Subcutaneous abdominal adipose tissue (tissue), 5 donors: Measurements from ENCODE around the gene TMEM88.
A peak's percentile ranks its signal among the peaks of the same experiment; 100 is the strongest.

ENCODE experiments used
- H3K27ac ChIP-seq: one replicate; pipeline ENCODE4 v1.7.0; 2013; ENCODE audit warnings: low read depth, mild to moderate bottlenecking, inconsistent platforms, low read length, moderate library complexity
- H3K27me3 ChIP-seq, 5 donors: one replicate each; pipeline ENCODE4 v1.7.0; 2013; ENCODE audit warnings: low read length in 5 of 5, inconsistent platforms in 1 of 5; ENCODE audit not compliant: control insufficient read depth in 5 of 5, insufficient read depth in 4 of 5
- H3K36me3 ChIP-seq, 5 donors: one replicate each; pipeline ENCODE4 v1.7.0; 2013; ENCODE audit warnings: low read length in 5 of 5; ENCODE audit not compliant: control insufficient read depth in 5 of 5, insufficient read depth in 5 of 5
- H3K4me1 ChIP-seq, 5 donors: one replicate each; pipeline ENCODE4 v1.7.0; 2013; ENCODE audit warnings: low read length in 5 of 5, mild to moderate bottlenecking in 3 of 5, moderate library complexity in 1 of 5; ENCODE audit not compliant: control insufficient read depth in 5 of 5, insufficient read depth in 5 of 5
- H3K4me3 ChIP-seq, 5 donors: one replicate each; pipeline ENCODE4 v1.7.0; 2013; ENCODE audit warnings: low read length in 5 of 5, low read depth in 1 of 5
- H3K9ac ChIP-seq, 5 donors: one replicate each; pipeline ENCODE4 v1.7.0; 2013; ENCODE audit warnings: low read length in 5 of 5, mild to moderate bottlenecking in 4 of 5, moderate library complexity in 3 of 5
- H3K9me3 ChIP-seq, 5 donors: one replicate each; pipeline ENCODE4 v1.7.0; 2013; ENCODE audit warnings: low read length in 5 of 5; ENCODE audit not compliant: control insufficient read depth in 5 of 5
- donor health status: healthy.
- donor health status: healthy.
- donor health status: healthy.
- donor health status: healthy.
- donor health status: healthy.

The TMEM88 gene

DNA sequence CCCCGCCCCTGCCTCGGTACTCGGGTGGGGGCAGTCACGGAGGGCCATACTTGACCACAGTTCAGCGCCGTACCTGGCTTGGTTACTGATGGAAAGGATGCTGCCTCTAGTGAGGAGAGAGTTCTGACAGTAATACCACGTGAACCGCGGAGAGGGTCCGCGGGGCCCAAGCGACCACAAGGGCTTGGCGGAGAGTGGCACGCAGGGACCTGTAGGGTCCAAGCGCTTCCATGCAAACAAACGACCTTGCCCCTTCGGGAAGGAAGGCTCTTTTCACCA lies 11.7 kb upstream of the TMEM88 start:
- H3K36me3 ChIP-seq, result peaks cover 0 to 36% (median 24%) of the 10 kb centered on the region in 5 donors
- peak overlapping the region; percentile 92 to 100 (median 99) for H3K9ac ChIP-seq
- H3K4me1 ChIP-seq, result peaks cover 12 to 58% (median 45%) of the 10 kb centered on the region in 5 donors
- H3K27me3 ChIP-seq, result peaks cover 0 to 6% (median 0%) of the 10 kb centered on the region in 5 donors
- peak overlapping the region; percentile 77 to 94 (median 83) for H3K4me3 ChIP-seq
- H3K27ac ChIP-seq, result peak overlapping the region; percentile 100
- H3K9me3 ChIP-seq, result no peaks in the 10 kb centered on the region

DNA sequence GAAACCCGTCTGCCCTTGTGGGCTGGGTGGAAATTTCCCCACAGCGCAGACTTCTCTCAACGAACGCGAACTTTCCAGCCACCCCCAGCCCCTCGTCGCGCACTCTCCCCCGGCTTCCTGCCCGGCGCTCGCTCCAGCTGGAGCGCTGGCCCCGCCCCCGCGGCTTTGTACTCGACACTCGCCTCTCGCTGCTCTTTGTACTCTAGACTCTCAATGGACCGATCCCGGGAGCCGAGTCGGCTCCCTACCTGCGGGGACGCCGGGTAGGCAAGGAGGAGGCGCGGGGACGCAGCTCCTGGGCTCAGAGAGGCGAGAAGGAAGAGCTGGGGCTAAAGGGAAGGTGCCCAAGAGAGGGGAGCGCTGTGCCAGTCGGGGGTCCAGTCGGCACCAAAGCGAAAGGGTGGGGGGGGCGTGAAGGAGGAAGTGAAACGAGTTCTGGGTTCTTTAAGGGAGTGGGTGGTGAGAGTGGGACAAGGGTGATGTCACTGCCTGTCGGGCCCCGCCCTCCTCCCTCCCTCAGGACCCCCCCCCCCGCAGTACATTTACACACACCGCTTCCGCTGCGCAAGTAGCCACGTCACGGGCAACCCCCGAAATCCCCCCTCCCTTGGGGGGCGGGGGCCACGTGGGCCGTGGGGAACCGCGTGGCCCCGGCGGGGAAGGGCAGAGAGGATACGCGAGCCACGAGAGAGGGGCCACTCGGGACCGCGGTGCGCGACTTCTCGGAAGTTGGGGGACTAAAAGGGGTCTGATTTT lies 11.2 kb upstream of the TMEM88 start:
- Histone ChIP-seq H3K4me3 (peak overlapping the region; percentile 79 to 94 (median 91)), H3K4me1 (peaks cover 12 to 54% (median 41%) of the 10 kb centered on the region in 5 donors), H3K36me3 (peaks cover 0 to 41% (median 26%) of the 10 kb centered on the region in 5 donors), H3K27ac (peak overlapping the region; percentile 100), H3K9me3 (no peaks in the 10 kb centered on the region), H3K27me3 (peaks cover 0 to 6% (median 0%) of the 10 kb centered on the region in 5 donors), H3K9ac (peak overlapping the region; percentile 92 to 100 (median 99))

DNA sequence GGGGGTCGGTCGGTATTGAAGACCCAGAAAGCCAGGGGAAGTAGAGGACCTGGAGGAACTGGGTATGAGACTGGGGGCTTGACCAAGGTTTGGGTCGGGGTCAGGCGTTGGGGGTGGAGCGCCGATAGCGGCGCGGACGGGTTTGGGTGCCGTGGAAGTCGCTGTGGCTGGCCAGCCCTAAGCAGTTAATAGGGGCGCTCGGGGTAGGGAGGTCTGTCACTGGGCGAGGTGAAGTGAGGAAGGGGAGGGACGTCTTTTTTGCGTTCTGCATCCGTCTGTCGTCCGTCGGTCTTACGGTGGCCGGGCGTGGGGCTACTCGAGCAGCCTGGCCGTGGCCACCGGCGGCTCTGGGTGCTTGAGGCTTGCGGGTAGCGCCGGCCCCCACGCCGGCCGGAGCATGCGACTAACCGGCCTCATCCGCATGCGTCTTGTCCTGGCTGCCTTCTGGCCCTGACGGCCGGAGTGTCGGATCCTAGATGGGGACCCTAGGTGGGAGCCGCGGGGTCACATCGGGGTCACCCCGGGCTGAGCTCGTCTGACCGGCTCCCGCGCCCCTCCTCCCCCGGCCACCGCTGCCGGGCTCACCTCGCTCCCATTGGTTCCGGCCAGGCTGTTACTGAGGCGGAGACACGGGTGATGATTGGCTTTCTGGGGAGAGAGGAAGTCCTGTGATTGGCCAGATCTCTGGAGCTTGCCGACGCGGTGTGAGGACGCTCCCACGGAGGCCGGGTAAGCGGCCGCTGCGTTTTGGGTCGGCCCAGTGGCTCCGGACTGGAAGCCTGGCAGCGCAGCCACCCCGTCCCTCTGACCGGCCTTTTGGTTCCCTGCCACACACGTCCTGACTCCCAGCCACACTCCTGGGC lies 10.3 kb upstream of the TMEM88 start:
- H3K9ac ChIP-seq, result peak overlapping the region; percentile 81 to 98 (median 95)
- H3K4me3 ChIP-seq, result peak overlapping the region; percentile 68 to 94 (median 91)
- H3K36me3 ChIP-seq, result peaks cover 0 to 46% (median 33%) of the 10 kb centered on the region in 5 donors
- H3K27ac ChIP-seq, result peak overlapping the region; percentile 100
- H3K9me3 ChIP-seq, result no peaks in the 10 kb centered on the region
- peaks cover 12 to 46% (median 34%) of the 10 kb centered on the region in 5 donors for H3K4me1 ChIP-seq
- H3K27me3 ChIP-seq, result peaks cover 0 to 6% (median 0%) of the 10 kb centered on the region in 5 donors

DNA sequence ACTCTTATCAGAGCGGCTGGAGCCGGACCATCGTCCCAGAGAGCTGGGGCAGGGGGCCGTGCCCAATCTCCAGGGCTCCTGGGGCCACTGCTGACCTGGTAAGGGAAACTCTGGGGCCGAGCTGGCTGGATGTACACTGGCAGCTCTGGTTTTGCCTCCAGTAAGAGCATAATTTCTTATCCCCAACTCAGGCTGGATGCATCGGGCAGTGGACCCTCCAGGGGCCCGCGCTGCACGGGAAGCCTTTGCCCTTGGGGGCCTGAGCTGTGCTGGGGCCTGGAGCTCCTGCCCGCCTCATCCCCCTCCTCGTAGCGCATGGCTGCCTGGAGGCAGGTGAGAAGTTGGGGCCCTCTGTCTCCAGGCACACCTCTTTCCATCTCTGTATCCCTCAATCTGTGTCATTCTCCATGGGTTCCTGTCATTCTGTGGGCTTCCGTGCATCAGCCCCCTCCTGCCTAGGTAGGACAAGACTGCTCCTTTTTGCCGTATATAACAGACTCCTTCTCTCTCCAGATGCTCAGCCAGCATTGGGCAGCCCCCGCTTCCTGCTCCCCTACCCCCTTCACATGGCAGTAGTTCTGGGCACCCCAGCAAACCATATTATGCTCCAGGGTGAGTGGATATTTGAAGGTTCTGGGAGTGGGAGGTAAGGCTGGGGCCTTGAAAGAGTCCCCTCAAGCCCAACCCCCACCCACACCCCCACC lies 9.4 kb upstream of the TMEM88 start:
- H3K4me1 ChIP-seq, result peaks cover 12 to 40% (median 27%) of the 10 kb centered on the region in 5 donors
- H3K4me3 ChIP-seq, result peak overlapping the region; percentile 48 to 94 (median 91)
- peaks cover 0 to 51% (median 43%) of the 10 kb centered on the region in 5 donors for H3K36me3 ChIP-seq

DNA sequence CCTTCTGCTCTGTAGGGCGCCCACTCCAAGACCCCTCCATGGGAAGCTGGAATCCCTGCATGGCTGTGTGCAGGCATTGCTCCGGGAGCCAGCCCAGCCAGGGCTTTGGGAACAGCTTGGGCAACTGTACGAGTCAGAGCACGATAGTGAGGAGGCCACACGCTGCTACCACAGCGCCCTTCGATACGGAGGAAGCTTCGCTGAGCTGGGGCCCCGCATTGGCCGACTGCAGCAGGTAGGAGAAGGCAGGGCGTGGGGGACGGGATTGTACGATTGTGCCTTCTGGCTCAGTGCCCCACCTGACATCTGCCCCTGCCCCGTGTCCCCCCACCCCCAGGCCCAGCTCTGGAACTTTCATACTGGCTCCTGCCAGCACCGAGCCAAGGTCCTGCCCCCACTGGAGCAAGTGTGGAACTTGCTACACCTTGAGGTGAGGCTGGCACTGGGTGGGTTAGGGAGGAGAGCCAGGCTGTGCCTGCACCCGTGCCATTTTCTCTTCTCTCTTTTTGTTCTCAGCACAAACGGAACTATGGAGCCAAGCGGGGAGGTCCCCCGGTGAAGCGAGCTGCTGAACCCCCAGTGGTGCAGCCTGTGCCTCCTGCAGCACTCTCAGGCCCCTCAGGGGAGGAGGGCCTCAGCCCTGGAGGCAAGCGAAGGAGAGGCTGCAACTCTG lies 8.7 kb upstream of the TMEM88 start:
- Histone ChIP-seq H3K9ac (no peak overlapping the region), H3K36me3 (peaks cover 0 to 56% (median 49%) of the 10 kb centered on the region in 5 donors), H3K4me3 (peak overlapping the region in 3 of 5 donors; percentile 6 to 17 (median 16)), H3K27ac (no peak overlapping the region), H3K27me3 (peaks cover 0 to 6% (median 0%) of the 10 kb centered on the region in 5 donors), H3K4me1 (peaks cover 9 to 36% (median 21%) of the 10 kb centered on the region in 5 donors), H3K9me3 (no peaks in the 10 kb centered on the region)

More for the DNA sequence above, 9.4 kb upstream of the TMEM88 start:
- peak overlapping the region in 4 of 5 donors; percentile 92 to 98 (median 96) for H3K9ac ChIP-seq
- peak overlapping the region; percentile 100 for H3K27ac ChIP-seq
- no peaks in the 10 kb centered on the region for H3K9me3 ChIP-seq
- H3K27me3 ChIP-seq, result peaks cover 0 to 6% (median 0%) of the 10 kb centered on the region in 5 donors

DNA sequence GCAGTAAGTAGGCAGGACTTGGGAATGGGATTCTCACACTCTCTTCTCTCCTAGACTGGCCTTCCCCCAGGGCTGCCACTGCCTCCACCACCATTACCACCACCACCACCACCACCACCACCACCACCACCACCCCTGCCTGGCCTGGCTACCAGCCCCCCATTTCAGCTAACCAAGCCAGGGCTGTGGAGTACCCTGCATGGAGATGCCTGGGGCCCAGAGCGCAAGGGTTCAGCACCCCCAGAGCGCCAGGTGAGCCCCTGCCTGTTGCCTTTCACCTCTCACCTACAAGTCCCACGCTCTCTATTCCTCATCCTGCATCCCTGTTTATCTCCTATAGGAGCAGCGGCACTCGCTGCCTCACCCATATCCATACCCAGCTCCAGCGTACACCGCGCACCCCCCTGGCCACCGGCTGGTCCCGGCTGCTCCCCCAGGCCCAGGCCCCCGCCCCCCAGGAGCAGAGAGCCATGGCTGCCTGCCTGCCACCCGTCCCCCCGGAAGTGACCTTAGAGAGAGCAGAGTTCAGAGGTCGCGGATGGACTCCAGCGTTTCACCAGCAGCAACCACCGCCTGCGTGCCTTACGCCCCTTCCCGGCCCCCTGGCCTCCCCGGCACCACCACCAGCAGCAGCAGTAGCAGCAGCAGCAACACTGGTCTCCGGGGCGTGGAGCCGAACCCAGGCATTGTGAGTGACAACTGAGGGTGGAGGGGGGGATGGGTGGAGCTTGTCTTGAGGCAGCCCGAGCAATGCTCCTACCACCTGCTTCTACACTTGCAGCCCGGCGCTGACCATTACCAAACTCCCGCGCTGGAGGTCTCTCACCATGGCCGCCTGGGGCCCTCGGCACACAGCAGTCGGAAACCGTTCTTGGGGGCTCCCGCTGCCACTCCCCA lies 7.9 kb upstream of the TMEM88 start:
- H3K4me3 ChIP-seq, result peak overlapping the region in 1 of 5 donors; percentile 16
- no peak overlapping the region for H3K27ac ChIP-seq
- peaks cover 0 to 63% (median 56%) of the 10 kb centered on the region in 5 donors for H3K36me3 ChIP-seq
- H3K9ac ChIP-seq, result no peak overlapping the region
- no peaks in the 10 kb centered on the region for H3K9me3 ChIP-seq
- peaks cover 6 to 40% (median 22%) of the 10 kb centered on the region in 5 donors for H3K4me1 ChIP-seq
- H3K27me3 ChIP-seq, result peaks cover 0 to 6% (median 0%) of the 10 kb centered on the region in 5 donors

DNA sequence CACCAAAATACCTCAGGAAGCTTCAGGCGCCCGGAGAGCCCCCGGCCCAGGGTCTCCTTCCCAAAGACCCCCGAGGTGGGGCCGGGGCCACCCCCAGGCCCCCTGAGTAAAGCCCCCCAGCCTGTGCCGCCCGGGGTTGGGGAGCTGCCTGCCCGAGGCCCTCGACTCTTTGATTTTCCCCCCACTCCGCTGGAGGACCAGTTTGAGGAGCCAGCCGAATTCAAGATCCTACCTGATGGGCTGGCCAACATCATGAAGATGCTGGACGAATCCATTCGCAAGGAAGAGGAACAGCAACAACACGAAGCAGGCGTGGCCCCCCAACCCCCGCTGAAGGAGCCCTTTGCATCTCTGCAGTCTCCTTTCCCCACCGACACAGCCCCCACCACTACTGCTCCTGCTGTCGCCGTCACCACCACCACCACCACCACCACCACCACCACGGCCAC lies 6.7 kb upstream of the TMEM88 start:
- H3K27ac ChIP-seq, result no peak overlapping the region
- H3K27me3 ChIP-seq, result peaks cover 0 to under 1% (median 0%) of the 10 kb centered on the region in 5 donors
- peaks cover 0 to 73% (median 68%) of the 10 kb centered on the region in 5 donors for H3K36me3 ChIP-seq
- H3K4me3 ChIP-seq, result no peak overlapping the region
- peaks cover 2 to 39% (median 26%) of the 10 kb centered on the region in 5 donors for H3K4me1 ChIP-seq
- H3K9me3 ChIP-seq, result no peaks in the 10 kb centered on the region
- H3K9ac ChIP-seq, result no peak overlapping the region

DNA sequence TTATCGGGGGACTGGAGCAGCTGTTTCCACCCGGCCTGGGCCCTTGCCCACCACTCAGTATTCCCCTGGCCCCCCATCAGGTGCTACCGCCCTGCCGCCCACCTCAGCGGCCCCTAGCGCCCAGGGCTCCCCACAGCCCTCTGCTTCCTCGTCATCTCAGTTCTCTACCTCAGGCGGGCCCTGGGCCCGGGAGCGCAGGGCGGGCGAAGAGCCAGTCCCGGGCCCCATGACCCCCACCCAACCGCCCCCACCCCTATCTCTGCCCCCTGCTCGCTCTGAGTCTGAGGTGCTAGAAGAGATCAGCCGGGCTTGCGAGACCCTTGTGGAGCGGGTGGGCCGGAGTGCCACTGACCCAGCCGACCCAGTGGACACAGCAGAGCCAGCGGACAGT lies 6.1 kb upstream of the TMEM88 start:
- Histone ChIP-seq H3K27ac (no peak overlapping the region), H3K36me3 (peaks cover 0 to 76% (median 71%) of the 10 kb centered on the region in 5 donors), H3K27me3 (no peaks in the 10 kb centered on the region), H3K9me3 (no peaks in the 10 kb centered on the region), H3K9ac (no peak overlapping the region), H3K4me1 (peaks cover 2 to 33% (median 24%) of the 10 kb centered on the region in 5 donors), H3K4me3 (no peak overlapping the region)
